HCT116 (cell line): Measurements from ENCODE around the gene APOBEC3G. TPM values are rescaled to one million over a fixed set of nuclear protein-coding genes. Genes with fewer than 3 reads are reported as not detected.

Source experiments
- ATAC-seq: fragments of 200-7000 bp; cut with Tn5 transposase; 2 replicates; pipeline ENCODE4 v1.9.1; 2020; ENCODE audit warnings: mild to moderate bottlenecking, moderate library complexity
- BruUV-seq: library from RNA; stranded (reverse); fragments of 400-500 nt; replicated peaks from 2 replicates; lab custom pipeline; 2021; lab: Mats Ljungman, UMichigan
- CTCF ChIA-PET: fragments of 300-600 bp; sonication (Branson Sonifier 250); formaldehyde crosslinking; loops from one replicate; lab custom pipeline; 2021; ENCODE audit warnings: antibody characterized with exemption; lab: Charles Lee
- POLR2A ChIA-PET: fragments of 300-600, 350-600 bp; sonication (Branson Sonifier 250); formaldehyde crosslinking; loops from one replicate; lab custom pipeline; 2021; ENCODE audit warnings: antibody characterized with exemption; lab: Charles Lee
- RAD21 ChIA-PET, 2 experiments: fragments of 300-600 bp; sonication (Branson Sonifier 250); formaldehyde crosslinking; loops; one replicate each; lab custom pipeline; 2023; ENCODE audit warnings: low total read pairs in 2 of 2; ENCODE audit not compliant: uncharacterized antibody in 2 of 2, unreplicated experiment in 2 of 2, low non-redundant PET in 1 of 2; lab: Charles Lee
- DNase-seq: peaks from one replicate; pipeline ENCODE4 v3.0.0-alpha.2; 2010; ENCODE audit warnings: low read depth, low spot score
- H2AFZ ChIP-seq: fragments of 200-600 bp; shearing (Covaris generic), sonication (generic); 2 replicates; pipeline ENCODE4 v1.6.1; 2017; ENCODE audit warnings: low read depth, mixed run types, mixed read lengths, antibody characterized with exemption, low read length; ENCODE audit not compliant: poor library complexity, severe bottlenecking
- H3K27ac ChIP-seq: 2 replicates; pipeline ENCODE4 v1.5.1; 2012; ENCODE audit warnings: low read depth, low read length
- H3K27me3 ChIP-seq: fragments of 200-600 bp; sonication (generic); 2 replicates; pipeline ENCODE4 v1.6.1; 2016; ENCODE audit warnings: mixed run types, low read length, mixed read lengths; ENCODE audit not compliant: insufficient read depth
- H3K36me3 ChIP-seq, 2 experiments: fragments of 200-500 bp in 1 of 2; fragments of 200-600 bp in 1 of 2; sonication (Bioruptor generic) in 1 of 2; sonication (generic) in 1 of 2; 2 replicates each; pipeline versions ENCODE4 v1.5.1 to v1.6.1; 2014 to 2016; ENCODE audit warnings: low read length in 2 of 2, inconsistent platforms in 1 of 2, mixed read lengths in 1 of 2, mixed run types in 1 of 2; ENCODE audit not compliant: insufficient read depth in 2 of 2, control insufficient read depth in 1 of 2
- H3K4me1 ChIP-seq, 2 experiments: fragments of 200-600 bp in 1 of 2; sonication (generic) in 1 of 2; 2 replicates each; pipeline versions ENCODE4 v1.5.1 to v1.6.1; 2012 to 2017; ENCODE audit warnings: low read length in 2 of 2, inconsistent platforms in 1 of 2, mild to moderate bottlenecking in 1 of 2, mixed read lengths in 1 of 2, mixed run types in 1 of 2, moderate library complexity in 1 of 2; ENCODE audit not compliant: insufficient read depth in 2 of 2, control insufficient read depth in 1 of 2
- H3K4me2 ChIP-seq: fragments of 200-600 bp; sonication (generic); 2 replicates; pipeline ENCODE4 v1.6.1; 2017; ENCODE audit warnings: mixed run types, low read length, mixed read lengths
- H3K4me3 ChIP-seq, 2 experiments: fragments of 200-600 bp in 1 of 2; sonication (generic) in 1 of 2; replicated peaks in 1 of 2; 2 replicates each; pipeline ENCODE4 v1.5.1; 2011 to 2016; ENCODE audit warnings: low read length in 2 of 2, control low read depth in 1 of 2, low read depth in 1 of 2, mild to moderate bottlenecking in 1 of 2, mixed read lengths in 1 of 2, mixed run types in 1 of 2
- H3K79me2 ChIP-seq: fragments of 200-600 bp; sonication (generic); 2 replicates; pipeline ENCODE4 v1.6.1; 2017; ENCODE audit warnings: mild to moderate bottlenecking, mixed run types, low read length, moderate library complexity, mixed read lengths; ENCODE audit not compliant: insufficient read depth
- H3K9ac ChIP-seq: fragments of 200-600 bp; sonication (generic); 2 replicates; pipeline ENCODE4 v1.6.1; 2016; ENCODE audit warnings: low read length, mixed read lengths
- H3K9me2 ChIP-seq: fragments of 200-600 bp; sonication (generic), shearing (Covaris generic); 2 replicates; pipeline ENCODE4 v1.6.1; 2017; ENCODE audit warnings: mixed run types, mild to moderate bottlenecking, moderate library complexity; ENCODE audit not compliant: insufficient read depth
- H3K9me3 ChIP-seq, 2 experiments: fragments of 200-500 bp in 1 of 2; fragments of 200-600 bp in 1 of 2; sonication (Bioruptor generic) in 1 of 2; sonication (generic) in 1 of 2; 2 replicates each; pipeline ENCODE4 v1.6.1; 2014 to 2017; ENCODE audit warnings: low read length in 2 of 2, mixed read lengths in 2 of 2, inconsistent platforms in 1 of 2, low read depth in 1 of 2, mild to moderate bottlenecking in 1 of 2, mixed run types in 1 of 2, moderate library complexity in 1 of 2; ENCODE audit not compliant: control insufficient read depth in 1 of 2, insufficient read depth in 1 of 2
- H4K20me1 ChIP-seq: fragments of 200-600 bp; sonication (generic), shearing (Covaris generic); 2 replicates; pipeline ENCODE4 v1.6.1; 2017; ENCODE audit warnings: mixed run types, mild to moderate bottlenecking, moderate library complexity; ENCODE audit not compliant: insufficient read depth
- CBX3 ChIP-seq: IDR thresholded peaks from 2 replicates; pipeline ENCODE4 v1.6.1; 2012; ENCODE audit warnings: low read depth
- EZH2 ChIP-seq: fragments of 200-600 bp; sonication (generic); IDR thresholded peaks from 2 replicates; pipeline ENCODE4 v1.6.1; 2017; ENCODE audit warnings: antibody characterized with exemption, mixed run types
- REST ChIP-seq: IDR thresholded peaks from 2 replicates; pipeline ENCODE4 v1.6.1; 2012; ENCODE audit warnings: low read depth
- SIN3A ChIP-seq: IDR thresholded peaks from 2 replicates; pipeline ENCODE4 v1.6.1; 2012; ENCODE audit warnings: low read depth
- TCF7L2 ChIP-seq: IDR thresholded peaks from 2 replicates; pipeline ENCODE4 v1.7.0; 2011; ENCODE audit warnings: borderline replicate concordance, inconsistent platforms; ENCODE audit not compliant: insufficient read depth, insufficient read length; ENCODE audit errors: extremely low read depth
- YY1 ChIP-seq: IDR thresholded peaks from 2 replicates; pipeline ENCODE4 v1.6.1; 2011; ENCODE audit warnings: low read length, low read depth, moderate library complexity, mild to moderate bottlenecking; ENCODE audit not compliant: insufficient replicate concordance; ENCODE audit errors: extremely low read depth
- ZBTB33 ChIP-seq: IDR thresholded peaks from 2 replicates; pipeline ENCODE4 v1.6.1; 2011; ENCODE audit warnings: mild to moderate bottlenecking, low read length, moderate library complexity; ENCODE audit not compliant: insufficient replicate concordance; ENCODE audit errors: extremely low read depth
- ZFX ChIP-seq: fragments of 450-650 bp; IDR thresholded peaks from 2 replicates; pipeline ENCODE4 v1.6.1; 2017
- ZNF274 ChIP-seq: fragments of 200-500 bp; sonication (Bioruptor generic); IDR thresholded peaks from 2 replicates; pipeline ENCODE4 v1.6.1; 2014; ENCODE audit warnings: mild to moderate bottlenecking, low read depth, low read length, inconsistent platforms
- intact Hi-C: fragments of 100-400 bp; cut with micrococcal nuclease; formaldehyde crosslinking; loops from 2 replicates; pipeline ENCODE4 v1.10.0; 2022
- total RNA-seq: library from RNA; stranded (reverse); gene quantifications from one replicate; pipeline ENCODE4 v1.2.1, GENCODE V29; 2021; ENCODE audit not compliant: unreplicated experiment
- TF ChIP-seq, protein P1 (sequence below): IDR thresholded peaks from 2 replicates; pipeline ENCODE4 v1.6.1; 2012
- TF ChIP-seq, protein P2 (sequence below): IDR thresholded peaks from 2 replicates; pipeline ENCODE4 v1.6.1; 2012

The APOBEC3G gene
- total RNA-seq, 1 experiment from 2014 or later: 0.71 TPM

- Histone ChIP-seq H3K4me1 (no peaks in the 10 kb centered on the region; a peak in 1 of 4 replicates), H3K27me3 (no peaks in the 10 kb centered on the region), H3K9me3 (no peaks in the 10 kb centered on the region), H3K9ac (no peak overlapping the region), H3K79me2 (no peaks in the 10 kb centered on the region), H4K20me1 (no peaks in the 10 kb centered on the region), H3K27ac (no peak overlapping the region), H3K4me3 (no peak overlapping the region), H2AFZ (no peak overlapping the region), H3K4me2 (no peak overlapping the region), H3K9me2 (no peaks in the 10 kb centered on the region), H3K36me3 (no peaks in the 10 kb centered on the region)
- intact Hi-C loops: loop anchor here (1.0 kb wide), 1 partner anchor 175 kb away; no protein-coding TSS in a partner anchor
- ChIA-PET CTCF (interaction anchor here (0.6 to 2.3 kb wide), 7 partner anchors 13 to 395 kb away, joined by 3 to 19 read pairs (median 5); no protein-coding TSS in a partner anchor), RAD21 (interaction anchor here in 1 of 2 experiments (1.2 kb wide), 1 partner anchor 176 kb away, joined by 6 read pairs; no protein-coding TSS in a partner anchor), POLR2A (interaction anchor here (1.0 to 1.9 kb wide), 3 partner anchors 175 to 185 kb away, joined by 4 to 5 read pairs (median 5); partner anchors contain the start of gene RPL3)
- no TSS peak for BruUV-seq
- TF ChIP-seq, protein P1, sequence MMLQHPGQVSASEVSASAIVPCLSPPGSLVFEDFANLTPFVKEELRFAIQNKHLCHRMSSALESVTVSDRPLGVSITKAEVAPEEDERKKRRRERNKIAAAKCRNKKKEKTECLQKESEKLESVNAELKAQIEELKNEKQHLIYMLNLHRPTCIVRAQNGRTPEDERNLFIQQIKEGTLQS: no peak
- no peak for TF ChIP-seq ZNF274
- TF ChIP-seq ZBTB33: no peak
- TF ChIP-seq ZFX: no peak
- TF ChIP-seq EZH2: no peak
- no peak for TF ChIP-seq SIN3A
- TF ChIP-seq REST: no peak
- TF ChIP-seq, protein P2, sequence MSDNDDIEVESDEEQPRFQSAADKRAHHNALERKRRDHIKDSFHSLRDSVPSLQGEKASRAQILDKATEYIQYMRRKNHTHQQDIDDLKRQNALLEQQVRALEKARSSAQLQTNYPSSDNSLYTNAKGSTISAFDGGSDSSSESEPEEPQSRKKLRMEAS: no peak
- TF ChIP-seq YY1: no peak
- no peak for TF ChIP-seq TCF7L2
- TF ChIP-seq CBX3: no peak
- DNase-seq (no peak), ATAC-seq (no peak)
These were observed 57.5 kb downstream of the APOBEC3G start for GRCh38 chr22:39134366-39135091.
